ENCODE data around the gene EGLN3. TPM values are rescaled to one million over a fixed set of nuclear protein-coding genes. Genes with fewer than 3 reads are reported as not detected.

Gene EGLN3
- total RNA-seq, 1 donor from 2014 or later: 51.5 TPM

- peak; percentile 63 for DNase-seq (ENCODE audit: low spot score)
Observed at GRCh38 chr14:33914676-33915516, 36.0 kb downstream of the EGLN3 start.

- no peak for DNase-seq (ENCODE audit: low spot score)
Observed at GRCh38 chr14:33911046-33911445, 39.8 kb downstream of the EGLN3 start.

GRCh38 chr14:33910435-33910834 is 40.4 kb downstream of the EGLN3 start:
- DNase-seq (ENCODE audit: low spot score): no peak

- no peak for DNase-seq (ENCODE audit: low spot score)
Observed at GRCh38 chr14:33909380-33910084, 41.3 kb downstream of the EGLN3 start.

GRCh38 chr14:33908540-33909223 is 42.2 kb downstream of the EGLN3 start:
- no peak for DNase-seq (ENCODE audit: low spot score)

GRCh38 chr14:33906968-33907367 is 43.9 kb downstream of the EGLN3 start:
- no peak for DNase-seq (ENCODE audit: low spot score)

GRCh38 chr14:33904609-33905008 is 46.3 kb downstream of the EGLN3 start:
- no peak for DNase-seq (ENCODE audit: low spot score)

GRCh38 chr14:33903369-33903768 is 47.5 kb downstream of the EGLN3 start:
- DNase-seq (ENCODE audit: low spot score): no peak

- DNase-seq (ENCODE audit: low spot score): no peak
Observed at GRCh38 chr14:33902363-33902762, 48.5 kb downstream of the EGLN3 start.

- DNase-seq (ENCODE audit: low spot score): no peak
Observed at GRCh38 chr14:33901426-33902155, 49.3 kb downstream of the EGLN3 start.

- no peak for DNase-seq (ENCODE audit: low spot score)
Observed at GRCh38 chr14:33900706-33901105, 50.2 kb downstream of the EGLN3 start.

GRCh38 chr14:33899723-33900341 is 51.0 kb downstream of the EGLN3 start:
- DNase-seq (ENCODE audit: low spot score): no peak

GRCh38 chr14:33897878-33898535 is 52.9 kb downstream of the EGLN3 start:
- DNase-seq (ENCODE audit: low spot score): no peak

GRCh38 chr14:33897382-33897781 is 53.5 kb downstream of the EGLN3 start:
- no peak for DNase-seq (ENCODE audit: low spot score)

GRCh38 chr14:33894339-33894738 is 56.5 kb downstream of the EGLN3 start:
- no peak for DNase-seq (ENCODE audit: low spot score)

- DNase-seq (ENCODE audit: low spot score): no peak
Observed at GRCh38 chr14:33891700-33892099, 59.2 kb downstream of the EGLN3 start.

GRCh38 chr14:33884916-33885315 is 66.0 kb downstream of the EGLN3 start:
- no peak for DNase-seq (ENCODE audit: low spot score)

GRCh38 chr14:33880330-33880729 is 70.5 kb downstream of the EGLN3 start:
- DNase-seq (ENCODE audit: low spot score): no peak

GRCh38 chr14:33879684-33880286 is 71.1 kb downstream of the EGLN3 start:
- DNase-seq (ENCODE audit: low spot score): no peak

GRCh38 chr14:33876274-33876673 is 74.6 kb downstream of the EGLN3 start:
- DNase-seq (ENCODE audit: low spot score): no peak

Data from mucosa of gallbladder (tissue), 1 donor.